GM19043 (cell line): Measurements from ENCODE around the gene PGP.
"Not testable (repeated sequence)": the region's sequence is repeated elsewhere in the genome, so short reads cannot be mapped to it uniquely, and the experiment has no call there.

Experiments used
- ATAC-seq: cut with Tn5 transposase; IDR thresholded peaks from one replicate; pipeline ENCODE4 v1.9.1; 2021; ENCODE audit warnings: low read depth; ENCODE audit not compliant: unreplicated experiment

The PGP gene

DNA sequence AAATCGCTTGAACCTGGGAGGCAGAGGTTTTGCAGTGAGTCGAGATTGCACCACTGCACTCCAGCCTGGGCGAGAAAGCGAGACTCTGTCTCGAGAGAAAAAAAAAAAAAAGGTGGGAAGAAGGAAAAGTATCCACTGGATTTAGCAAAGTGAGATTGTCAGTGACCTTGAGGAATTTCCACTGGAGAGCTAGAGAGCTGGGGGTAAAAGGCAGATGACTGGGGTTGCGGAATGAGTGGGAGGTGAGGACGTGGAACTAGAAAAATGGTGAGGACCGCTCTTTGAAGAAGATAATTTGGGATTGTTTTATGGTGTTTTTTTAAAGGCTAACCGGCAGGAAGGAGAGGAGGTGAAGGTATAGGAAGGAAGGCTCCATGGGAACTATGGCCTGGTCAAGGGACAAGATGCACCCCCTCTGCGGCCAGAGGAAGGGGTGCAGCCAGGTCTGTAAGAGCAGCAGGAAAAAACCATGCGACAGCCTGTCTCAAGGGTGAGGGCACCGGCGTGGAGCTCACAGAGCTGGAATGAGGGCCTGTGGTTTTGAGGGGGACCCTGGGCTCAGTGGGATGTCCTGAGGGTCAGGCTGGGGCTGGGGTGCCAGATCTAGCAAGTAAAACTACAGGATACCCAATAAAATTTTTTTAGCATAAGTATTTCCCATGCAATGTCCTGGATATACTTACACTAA lies 10.1 kb downstream of the PGP start:
- no peak for ATAC-seq

DNA sequence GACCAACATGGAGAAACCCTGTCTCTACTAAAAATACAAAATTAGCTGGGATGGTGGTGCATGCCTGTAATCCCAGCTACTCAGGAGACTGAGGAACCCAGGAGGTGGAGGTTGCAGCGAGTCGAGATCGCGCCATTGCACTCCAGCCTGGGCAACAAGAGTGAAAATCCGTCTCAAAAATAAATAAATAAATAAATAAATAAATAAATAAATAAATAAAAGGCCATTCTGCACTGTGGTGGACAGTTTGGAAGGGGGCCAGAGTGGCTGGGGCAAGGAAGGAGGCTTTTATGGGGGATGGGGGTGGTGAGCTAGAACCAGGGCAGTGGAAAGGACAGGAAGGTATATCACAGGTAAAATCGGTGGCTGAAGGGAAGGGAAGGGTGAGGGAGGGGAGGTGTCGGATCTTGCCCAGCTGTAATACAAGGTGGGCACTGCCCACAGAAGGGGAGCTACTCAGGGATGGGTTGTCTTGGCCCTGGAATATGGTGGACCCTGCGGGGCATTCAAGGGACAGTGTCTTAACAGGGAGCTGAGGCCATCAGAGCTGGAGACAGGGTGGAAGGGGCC lies 11.4 kb downstream of the PGP start:
- not testable (repeated sequence) for ATAC-seq

DNA sequence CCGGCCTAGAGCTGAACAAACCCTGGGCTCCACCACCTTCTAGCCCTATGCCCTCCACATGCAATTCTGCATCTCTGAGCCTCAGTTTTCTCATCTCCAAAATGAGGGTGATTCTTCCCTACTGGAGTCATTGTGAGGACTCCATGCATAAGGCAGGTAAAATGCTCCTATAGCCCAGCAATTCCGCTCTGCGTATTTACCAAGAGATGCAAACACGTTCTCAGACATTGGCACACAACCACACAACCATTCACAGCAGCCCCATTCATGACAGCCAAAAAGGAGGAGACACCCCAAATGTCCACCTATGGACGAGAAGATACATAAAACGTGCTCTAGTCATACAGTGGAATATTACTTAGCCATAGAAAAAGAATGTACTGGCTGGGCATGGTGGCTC lies 14.3 kb downstream of the PGP start:
- no peak for ATAC-seq

DNA sequence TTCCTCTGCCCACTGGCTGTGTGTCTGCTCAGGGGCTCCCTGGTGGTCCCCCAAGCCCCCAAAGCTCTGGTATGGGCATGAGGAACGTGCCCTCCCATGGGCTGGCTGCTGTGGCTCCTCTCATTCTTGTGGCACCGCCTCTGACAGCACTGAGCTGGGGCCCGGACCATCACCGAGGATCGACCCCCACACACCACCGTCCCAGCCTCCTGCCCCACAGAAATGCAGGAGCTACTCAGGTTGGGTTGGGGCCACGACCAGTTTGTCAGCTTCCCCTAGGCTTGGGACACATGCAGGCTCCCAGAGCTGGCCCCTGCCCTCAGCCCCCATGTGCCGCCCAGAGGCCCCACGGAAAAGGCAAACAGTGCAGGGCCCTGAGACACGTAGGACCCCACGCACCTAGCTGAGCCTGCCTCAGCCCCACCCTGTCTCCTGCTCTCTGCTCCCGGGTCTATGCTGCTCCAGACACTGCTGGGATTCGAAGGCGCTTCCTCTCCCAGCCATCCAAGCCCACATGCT lies 15.0 kb downstream of the PGP start:
- ATAC-seq = no peak

DNA sequence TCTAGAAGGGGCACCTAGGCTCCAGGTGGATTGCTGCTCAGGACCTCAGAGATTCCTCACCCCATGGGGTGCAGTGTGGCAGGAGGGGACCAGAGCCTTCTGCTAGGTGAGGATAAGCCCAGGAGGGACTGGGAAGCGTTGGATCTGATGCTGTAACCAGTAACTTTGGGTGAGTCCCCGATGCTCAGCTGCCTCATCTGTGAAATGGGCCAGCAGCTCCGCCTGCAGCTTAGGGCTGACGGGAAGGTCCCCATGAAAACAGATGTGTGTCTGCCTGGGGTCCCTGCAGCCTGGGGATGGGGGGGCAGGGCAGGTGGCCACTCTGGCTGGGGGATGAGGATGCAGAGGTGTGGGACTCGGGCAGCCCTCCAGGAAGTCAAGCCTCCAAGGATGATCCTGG lies 15.5 kb downstream of the PGP start:
- no peak for ATAC-seq

DNA sequence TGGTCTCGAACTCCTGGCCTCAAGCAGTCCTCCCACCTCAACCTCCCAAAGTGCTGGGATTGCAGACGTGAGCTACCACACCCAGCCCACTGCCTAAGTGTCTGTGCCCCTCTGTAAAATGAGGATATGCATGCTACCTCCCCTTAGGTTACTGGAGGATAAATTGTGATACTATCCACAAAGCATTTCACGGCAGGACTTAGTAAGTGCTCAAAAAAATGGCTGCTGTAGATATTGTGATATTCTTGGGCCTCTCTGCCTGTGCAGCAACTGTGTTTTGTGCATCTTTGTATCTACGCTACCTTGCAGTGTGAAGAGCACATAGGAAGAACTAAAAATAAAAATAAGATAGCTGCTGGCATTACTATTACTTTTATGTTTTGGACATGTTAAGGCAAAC lies 16.4 kb downstream of the PGP start:
- ATAC-seq = no peak

DNA sequence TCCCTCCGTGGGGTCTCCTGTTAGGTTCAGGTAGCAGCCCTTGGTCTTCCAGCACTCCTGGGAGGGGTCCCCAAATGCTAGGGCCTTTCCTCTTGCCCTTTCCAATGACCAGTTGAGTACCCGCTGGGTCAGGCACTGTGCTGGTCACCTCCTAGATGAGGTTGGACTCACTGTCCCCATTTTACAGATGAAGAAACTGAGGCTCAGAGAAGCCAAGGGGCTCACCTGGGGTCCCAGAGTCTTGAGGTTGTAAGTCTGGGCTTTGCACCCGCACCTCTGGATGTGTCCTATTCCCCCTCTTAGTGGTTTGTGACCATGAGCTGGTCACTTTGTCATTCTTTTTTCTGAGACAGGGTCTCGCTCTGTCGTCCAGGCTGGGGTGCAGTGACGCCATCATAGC lies 16.9 kb downstream of the PGP start:
- no peak for ATAC-seq

DNA sequence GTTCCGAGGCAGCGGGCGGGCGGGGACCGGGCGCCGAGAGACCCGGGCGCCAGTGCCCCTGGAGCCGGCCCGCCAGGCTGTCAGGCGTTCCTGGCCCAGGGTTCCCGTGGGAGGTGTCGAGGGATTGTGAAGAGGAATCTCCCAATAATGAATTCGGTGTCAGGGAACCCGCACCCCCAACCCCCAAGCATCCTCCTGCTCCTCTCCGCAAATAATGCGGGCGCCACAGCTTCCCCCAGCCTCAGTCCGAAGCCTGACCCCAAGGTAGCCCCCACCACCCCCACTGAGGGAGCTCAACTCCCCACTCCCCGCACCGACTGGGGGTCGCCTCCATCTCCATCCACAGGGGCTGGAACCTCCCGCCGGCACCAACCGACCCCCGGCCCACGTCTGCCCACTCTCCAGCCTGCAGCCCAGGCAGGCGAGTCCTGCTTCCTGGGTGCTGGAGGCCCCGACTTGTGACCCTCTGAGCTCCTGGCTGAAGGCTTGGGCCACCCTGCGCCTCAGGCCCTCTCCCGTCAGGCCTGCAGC lies 17.6 kb downstream of the PGP start:
- ATAC-seq = no peak

DNA sequence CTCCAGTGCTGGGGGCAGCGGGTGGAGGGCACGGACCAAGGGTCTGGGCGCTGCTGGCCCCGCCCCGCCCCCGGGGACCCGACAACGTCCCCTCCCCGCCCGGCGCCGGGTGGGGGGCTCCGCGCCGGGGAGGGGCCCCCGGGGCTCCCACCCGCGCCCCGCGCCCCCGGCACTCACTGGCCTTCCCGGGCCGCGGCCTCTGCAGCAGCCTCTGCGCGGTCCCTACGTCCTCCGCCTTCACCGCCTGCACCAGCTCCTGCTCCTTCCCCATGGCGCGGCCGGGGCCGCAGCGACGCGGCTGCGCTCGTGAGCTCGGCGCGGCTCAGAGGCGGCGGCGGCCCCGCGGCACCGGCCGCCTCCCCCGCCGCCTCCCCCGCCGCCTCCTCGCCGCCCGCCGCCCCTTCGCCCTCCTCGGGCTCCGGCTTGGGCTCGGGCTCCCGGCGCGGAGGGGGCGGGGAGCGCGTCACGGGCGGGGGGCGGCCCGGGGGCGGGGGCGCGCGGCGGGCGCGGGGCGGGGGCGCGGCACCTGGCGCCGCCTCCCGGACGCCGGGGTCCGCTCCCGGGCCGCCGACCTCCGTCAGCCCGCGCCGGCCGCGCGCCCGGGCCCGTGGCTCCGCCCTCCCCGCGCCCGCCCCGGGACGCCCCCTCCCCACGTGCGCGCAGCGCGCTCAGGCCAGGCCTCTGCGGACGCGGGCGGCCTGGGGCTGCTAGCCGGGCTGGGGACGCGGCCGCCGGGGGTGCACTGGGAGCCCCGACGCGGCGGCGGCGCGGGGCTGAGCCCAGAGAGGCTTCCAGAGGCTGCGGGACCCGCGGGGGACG lies 18.3 kb downstream of the PGP start, which contains the start of gene CASKIN1:
TSS of gene CASKIN1 (minus strand) at position 444 of the 819 bp plus-strand sequence. CDS start at position 271, 173 bp downstream.
- no peak for ATAC-seq

DNA sequence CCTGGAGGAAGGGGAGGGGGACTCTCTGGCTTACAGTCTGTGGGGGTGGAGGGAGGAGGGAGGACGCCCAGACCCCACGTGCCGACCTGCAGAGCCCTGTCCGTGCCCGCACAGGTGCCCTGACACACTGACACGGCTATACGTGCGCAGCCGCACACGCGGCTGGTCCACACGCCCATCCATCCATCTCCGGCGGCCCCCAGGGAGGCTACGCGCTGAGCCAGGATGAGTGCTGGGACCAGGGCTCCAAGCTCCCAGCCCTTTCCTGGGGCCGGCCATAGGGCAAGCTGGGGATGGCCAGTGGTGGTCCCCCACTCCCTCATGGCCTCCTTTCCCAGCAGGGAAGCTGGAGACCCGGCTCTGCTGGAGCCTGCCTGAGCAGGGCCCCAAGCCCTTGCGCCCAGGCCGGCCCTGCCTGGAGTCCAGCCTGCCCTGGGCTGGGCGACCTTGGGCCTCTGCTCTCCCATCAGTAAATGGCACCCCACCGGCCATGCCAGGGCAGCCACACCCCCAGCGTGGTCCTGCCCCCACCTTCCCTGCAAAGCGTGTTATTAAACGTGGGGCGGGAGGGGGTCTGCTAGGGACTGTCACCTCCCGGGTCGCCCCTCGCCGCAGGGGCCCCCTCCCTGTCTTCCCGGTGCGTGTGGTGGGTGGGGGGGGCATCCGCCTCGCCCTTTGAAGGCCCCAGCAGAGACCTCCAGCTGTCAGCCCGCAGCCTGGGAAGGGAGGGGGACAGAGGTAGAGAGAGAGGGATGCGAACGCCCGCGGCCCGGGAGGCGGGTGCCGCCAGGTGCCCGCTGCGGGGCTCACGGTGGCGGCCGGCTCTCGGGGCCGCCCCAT lies 19.1 kb downstream of the PGP start:
- no peak for ATAC-seq

DNA sequence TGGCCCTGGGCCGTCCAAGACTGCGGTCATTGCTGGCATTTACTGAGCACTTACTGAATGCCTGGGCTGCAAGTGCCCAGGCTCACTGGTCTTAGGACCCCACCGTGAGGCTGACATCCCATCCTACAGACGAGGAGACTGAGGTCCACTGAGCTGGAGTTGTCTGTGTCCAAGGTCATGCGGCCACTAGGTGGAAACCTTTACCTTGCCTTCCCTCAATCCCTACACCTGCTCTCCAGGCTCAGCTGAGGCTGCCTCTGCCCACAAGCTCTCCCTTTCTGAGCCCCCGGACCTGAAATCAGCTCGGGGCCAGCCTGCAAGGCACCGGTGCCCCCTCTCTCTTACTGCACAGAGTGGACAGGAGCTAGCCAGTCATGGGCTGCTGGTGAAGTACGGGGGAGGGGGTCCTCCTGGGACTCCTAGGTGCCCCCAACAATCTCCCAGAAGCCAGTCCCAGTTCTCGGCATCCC lies 19.8 kb downstream of the PGP start:
- no peak for ATAC-seq

DNA sequence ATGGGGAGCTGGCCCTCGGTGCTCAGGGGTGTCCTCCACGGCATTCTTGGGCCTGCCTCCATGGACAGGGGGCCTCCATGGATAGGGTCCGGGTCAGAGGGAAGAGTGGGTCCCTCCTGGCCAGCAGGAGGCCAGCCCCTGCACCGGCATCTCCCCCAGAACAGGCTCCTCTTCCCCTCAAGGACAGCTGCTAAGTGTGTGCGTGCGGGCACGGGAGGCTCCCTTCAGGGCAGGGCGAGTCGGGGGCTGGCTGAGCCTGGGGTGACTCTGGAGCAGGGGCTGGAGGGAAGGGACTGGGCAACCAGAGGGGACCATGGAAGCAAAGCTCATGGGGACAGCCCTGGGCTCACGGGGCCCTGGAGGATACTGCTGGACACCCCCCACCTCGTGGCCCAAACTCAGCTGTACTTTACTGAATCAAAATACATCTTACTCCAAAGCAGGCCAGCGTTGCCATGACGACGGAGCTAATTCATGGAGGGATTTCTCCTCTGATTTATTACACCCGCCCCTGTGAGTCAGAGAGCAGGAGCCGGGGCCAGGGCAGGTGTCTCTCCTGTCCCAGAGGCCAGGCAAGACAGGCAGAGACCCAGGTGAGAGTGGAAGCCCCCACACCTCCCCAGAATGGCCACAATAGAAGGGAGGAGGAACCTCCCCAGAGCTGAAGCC lies 20.3 kb downstream of the PGP start:
- ATAC-seq = no peak

DNA sequence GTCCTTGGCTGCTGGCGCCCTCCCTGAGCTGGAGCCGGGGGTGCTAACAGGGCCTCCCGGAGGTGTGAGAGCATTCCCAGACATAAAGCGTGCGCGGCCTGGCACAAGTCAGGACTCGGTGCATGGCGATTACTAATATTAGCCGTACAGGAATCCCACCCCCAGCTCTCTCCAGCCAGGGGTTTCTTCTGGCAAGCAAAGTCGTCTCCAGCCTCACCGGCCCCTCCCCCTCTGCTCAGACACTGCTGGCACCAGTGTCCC lies 23.3 kb downstream of the PGP start:
- ATAC-seq = no peak

DNA sequence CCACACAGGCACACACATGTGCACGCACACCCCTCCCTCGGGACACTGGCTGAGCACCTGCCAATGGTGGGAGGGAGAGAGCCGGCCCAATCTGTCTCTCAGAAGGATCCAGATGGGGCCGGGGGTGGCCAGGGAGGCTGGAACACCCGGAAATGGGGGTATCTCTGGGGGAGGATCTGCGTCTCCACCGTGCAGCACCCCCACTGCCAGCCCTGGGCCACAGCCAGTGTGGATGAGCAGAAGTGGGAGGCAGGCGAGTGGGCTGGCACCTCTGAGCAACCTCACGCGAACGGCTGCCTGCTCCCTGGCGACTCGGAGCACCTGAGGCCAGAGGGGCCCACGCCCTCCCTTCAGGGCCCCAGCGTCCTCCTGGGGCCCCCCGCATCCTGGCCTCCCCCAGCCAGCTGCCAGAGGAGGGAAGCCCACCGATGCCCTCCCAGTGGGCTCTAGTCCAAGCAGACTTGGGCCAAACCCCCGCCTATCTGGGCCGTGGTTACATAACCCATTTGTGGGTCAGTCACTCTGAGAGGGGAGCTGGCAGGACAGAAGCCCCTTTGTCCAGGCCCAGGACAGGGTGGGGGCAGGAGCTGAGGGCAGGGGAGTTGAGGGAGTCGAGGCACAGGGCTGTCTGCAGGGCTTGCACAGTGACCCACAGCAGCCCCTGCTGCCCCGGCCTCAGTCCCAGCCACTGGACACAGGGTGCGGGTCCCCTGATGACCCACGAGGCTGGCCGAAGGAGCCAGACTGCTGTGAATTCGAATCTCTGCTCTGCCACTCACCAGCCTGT lies 23.8 kb downstream of the PGP start:
- no peak for ATAC-seq

DNA sequence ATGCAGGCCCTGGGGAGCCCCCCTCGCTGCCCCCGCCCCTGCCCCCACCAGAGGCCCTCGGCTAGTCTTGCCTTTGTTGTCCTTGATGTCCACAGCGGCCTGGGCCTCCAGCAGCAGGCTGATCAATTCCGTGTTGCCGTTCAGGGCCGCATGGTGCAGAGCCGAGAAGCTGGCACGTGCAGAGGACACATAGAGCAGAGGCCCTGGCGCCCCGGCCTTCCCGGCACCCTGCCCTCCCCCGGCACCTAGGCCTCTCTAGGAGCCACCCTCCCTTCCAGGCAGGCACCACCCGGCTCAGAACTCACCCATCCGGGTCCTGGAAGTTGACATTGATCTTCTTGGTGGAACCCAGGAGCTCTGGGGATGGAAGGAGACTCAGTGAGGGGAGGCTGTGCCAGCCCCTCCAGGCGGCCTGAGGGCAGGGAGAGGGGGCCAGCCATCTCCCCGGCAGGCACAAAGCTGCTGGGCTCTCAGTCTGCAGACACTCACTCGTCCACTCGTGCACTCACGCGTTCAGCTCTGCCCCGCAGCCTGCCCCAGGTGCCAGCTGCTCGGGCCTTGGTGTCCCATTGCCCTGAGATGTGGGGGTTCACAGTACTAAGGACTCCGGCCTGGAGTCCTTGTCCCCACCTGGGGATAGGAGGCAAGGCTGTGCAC lies 24.5 kb downstream of the PGP start:
- ATAC-seq = no peak

DNA sequence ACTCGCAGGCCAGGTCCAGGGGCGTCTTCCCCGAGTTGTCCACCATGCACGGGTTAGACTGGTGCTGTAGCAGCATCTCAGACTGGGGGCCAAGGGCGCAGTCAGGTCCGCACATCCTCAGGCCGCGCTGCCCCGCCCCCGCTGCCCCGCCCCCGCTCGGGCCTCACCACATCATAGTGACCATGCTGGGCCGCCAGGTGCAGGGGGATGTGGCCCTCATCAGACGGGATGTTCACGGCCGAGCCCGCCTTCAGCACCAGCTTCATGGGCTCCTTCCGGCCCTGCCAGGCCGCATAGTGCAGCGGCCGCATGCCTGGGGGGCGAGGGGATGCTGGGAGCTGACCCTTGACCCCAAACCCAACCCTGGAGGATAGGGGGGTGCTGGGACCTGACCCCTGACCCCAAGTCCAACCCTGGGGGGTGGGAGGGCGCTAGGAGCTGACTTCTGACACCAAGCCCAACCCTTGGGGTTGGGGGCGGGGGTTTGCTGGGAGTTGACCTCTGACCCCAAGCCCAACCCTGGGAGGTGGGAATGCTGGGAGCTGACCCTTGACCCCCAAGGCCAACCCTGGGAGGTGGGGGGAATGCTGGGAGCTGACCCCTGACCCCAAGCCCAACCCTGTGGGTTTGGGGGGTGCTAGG lies 25.3 kb downstream of the PGP start:
- no peak for ATAC-seq

DNA sequence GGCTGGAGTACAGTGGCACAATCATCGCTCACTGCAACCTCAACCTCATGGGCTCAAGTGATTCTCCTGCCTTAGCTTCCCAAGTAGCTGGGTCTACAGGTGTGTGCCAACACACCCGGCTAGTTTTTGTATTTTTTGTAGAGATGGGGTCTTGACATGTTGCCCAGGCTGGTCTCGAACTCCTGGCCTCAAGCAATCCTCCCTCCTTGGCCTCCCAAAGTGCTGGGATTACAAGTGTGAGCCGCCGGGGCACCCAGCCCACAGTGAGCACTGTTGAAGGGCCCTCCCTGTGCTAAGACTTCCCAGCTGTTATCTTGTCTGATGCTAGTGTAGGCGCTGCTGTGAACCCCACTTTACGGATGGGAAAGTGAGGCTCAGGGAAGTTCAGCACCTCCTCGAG lies 26.2 kb downstream of the PGP start:
- no peak for ATAC-seq

DNA sequence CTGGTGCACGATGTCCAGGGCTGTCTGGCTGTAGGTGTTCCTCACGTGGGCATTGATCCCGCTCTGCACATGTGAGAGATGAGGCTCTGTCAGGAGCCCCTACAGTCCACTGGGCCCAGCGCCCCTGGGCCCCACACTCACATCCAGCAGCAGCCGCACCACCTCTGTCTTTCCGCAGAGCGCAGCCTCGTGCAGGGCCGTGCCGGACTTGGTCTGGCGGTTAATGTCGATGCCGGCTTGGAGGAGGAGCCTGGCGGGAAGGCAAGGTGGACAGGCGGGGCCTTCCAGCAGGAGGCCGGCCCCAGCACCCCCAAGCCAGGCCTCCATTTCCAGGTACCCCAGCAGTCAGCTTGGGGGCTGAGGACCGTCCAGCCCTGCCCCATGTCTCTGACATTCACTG lies 27.4 kb downstream of the PGP start:
- ATAC-seq = no peak
